ENCODE measurements around the gene RPS21.
A peak's percentile ranks its signal among the peaks of the same experiment; 100 is the strongest.

The RPS21 gene

GRCh38 chr20:62381202-62381797, 5.6 kb upstream of the RPS21 start:
- no peak for DNase-seq

DNA sequence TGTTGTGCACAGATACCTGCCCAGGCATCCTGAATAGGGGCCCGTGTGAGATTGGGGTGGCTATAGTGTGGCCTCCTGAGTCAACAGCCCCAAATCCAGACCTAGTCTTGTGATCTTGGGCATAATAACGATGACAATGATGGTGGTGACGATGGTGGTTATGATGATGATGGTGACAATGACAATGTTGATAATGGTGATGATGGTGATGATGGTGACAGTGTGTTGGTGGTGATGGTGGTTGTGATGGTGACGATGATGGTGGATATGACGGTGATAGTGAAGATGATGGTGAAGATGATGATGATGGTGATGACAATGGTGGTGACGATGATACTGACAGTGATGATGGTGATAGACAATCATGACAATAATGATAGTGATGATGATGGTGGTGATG, 5.1 kb upstream of the RPS21 start:
- no peak for DNase-seq

GRCh38 chr20:62382306-62383198, 4.4 kb upstream of the RPS21 start:
- peak; percentile 67 for DNase-seq

DNA sequence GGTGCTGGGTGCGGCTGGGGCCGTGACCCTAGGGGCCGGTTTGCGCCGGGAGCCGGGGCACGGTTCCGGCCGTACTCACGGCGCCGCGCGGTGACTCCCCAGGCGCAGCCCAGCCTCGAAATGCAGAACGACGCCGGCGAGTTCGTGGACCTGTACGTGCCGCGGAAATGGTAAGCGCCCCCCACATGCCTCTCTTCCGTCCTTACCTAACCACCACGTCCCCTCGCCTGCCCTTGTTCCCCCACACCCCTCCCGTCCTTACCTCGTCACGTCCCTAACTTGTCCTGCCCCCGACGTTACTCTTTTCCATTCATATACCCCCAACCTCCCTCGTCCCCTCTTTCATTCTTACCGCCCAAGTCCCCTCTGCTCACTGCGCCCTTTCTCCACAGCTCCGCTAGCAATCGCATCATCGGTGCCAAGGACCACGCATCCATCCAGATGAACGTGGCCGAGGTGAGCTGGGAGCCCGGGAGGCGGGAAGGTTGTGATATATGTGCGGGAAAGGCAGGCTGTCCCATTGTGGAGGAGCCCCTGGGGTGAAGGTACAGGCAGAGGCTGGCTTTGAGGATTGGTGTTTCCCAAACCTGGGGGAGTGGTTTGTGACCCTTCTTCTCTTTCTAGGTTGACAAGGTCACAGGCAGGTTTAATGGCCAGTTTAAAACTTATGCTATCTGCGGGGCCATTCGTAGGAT, 463 bp downstream of the RPS21 start:
- DNase-seq = no peak

- no peak for DNase-seq
Measured at GRCh38 chr20:62387933-62388635, 1.2 kb downstream of the RPS21 start.

- DNase-seq = no peak
Measured at GRCh38 chr20:62388839-62389600, 2.1 kb downstream of the RPS21 start.

GRCh38 chr20:62389601-62390087, 2.7 kb downstream of the RPS21 start:
- DNase-seq = no peak

GRCh38 chr20:62390317-62391164, 3.6 kb downstream of the RPS21 start:
- DNase-seq = no peak

GRCh38 chr20:62391165-62392076, 4.5 kb downstream of the RPS21 start:
- DNase-seq = no peak

DNA sequence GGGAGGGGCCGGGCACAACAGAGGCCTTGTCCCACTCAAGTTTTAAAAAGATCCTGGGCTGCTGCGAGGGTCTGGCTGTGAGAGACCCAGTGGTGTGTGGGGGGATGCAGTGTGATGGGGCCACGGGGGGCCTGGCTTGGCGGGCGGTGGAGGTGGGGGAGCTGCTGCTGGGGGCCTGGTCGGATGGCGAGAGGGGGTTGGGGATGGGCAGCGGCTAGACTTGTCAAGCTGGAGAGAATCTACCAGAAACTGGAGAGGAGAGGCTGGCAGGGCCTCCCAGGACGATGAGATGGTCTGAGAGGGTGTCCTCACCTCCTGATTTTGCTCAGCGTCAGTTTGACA, 5.1 kb downstream of the RPS21 start:
- no peak for DNase-seq

GRCh38 chr20:62392621-62393334, 5.9 kb downstream of the RPS21 start:
- DNase-seq = no peak

DNA sequence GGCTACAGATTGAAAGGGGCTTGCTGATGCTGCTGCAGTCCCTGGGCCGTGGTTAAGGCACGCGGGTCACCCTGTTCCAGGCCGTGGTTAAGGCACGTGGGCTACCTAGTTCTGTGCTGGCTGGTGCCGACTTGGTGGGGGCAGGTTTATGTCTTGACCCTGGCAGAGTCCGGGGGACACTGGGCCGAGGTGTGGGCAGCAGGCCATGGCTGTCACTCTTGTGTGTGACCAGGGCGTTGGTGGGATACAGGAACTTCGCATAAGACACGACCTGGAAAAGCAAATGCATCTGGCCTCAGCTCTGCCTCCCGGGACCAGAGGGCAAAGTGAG, 6.4 kb downstream of the RPS21 start:
- no peak for DNase-seq

DNA sequence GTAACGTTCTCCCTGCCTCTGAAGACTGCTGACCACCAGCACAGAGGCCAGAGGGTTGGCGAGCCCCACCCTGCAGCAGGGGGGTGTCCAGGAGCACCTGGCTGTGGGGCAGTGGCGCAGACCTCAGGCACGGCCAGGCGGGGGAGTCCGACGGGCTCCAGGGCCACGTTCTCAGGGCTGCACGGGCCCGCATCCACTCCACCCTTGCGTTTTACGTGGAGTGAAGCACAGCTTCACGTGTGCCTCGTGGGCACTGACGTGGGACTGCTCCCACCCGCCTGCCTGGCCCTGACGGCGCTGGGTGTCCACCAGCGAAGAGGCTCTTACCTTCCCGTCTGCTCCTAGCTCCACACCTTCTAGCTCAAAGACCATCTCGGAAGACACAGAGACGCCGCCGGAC, 6.9 kb downstream of the RPS21 start:
- no peak for DNase-seq

- DNase-seq = no peak
Measured at GRCh38 chr20:62394248-62395245, 7.6 kb downstream of the RPS21 start.

DNA sequence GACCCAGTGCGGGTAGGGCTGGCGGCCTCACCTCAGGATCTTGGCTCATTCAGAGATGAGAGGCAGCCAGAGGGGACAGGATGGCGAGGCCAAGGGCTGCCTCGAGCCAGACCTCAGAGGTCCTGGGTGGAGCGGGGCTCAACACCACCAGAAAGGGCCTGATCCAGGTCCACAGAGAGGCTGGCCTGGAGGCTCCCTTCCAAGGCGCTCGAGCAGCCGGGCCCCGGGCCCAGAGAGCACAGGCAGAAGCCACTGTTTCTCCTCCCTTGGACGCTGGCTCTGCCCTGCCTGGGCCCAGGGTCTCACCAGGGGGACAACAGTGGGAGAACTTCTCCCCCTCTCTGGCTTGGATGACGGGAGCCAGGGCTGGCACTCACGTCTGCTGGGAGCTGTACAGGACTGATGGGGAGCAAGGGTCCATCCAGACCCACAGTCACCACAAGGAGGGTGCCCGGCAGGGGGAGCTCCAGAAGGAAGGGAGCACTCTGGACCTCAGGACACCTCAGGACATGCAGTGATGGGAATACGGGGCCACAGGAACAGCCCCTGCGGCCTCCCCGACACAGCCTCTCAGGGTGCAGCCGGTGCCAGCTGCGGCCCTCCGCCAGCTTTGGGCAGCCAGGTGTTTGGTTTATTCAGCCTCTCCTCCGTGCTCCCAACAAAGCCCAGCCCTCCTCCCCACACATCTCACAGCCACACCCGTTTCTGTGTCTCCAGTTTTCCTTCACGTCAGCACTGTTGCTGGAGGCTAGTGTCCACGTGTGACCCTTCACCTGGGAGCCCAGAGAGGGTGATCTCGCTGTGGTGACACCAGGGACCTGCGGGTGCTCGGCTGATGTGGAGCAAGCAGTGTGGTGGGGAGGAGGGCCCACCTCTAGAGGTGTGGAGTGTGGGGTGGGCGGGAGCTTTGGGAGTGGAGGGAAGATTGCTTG, 8.7 kb downstream of the RPS21 start:
- no peak for DNase-seq

GRCh38 chr20:62396367-62397239, 9.7 kb downstream of the RPS21 start:
- no peak for DNase-seq

Measured in activated CD4-positive, alpha-beta T cell treated with anti-CD3 and anti-CD28 coated beads for 1 hour (primary cell).